ENCODE results near the gene DNASE1.

DNA sequence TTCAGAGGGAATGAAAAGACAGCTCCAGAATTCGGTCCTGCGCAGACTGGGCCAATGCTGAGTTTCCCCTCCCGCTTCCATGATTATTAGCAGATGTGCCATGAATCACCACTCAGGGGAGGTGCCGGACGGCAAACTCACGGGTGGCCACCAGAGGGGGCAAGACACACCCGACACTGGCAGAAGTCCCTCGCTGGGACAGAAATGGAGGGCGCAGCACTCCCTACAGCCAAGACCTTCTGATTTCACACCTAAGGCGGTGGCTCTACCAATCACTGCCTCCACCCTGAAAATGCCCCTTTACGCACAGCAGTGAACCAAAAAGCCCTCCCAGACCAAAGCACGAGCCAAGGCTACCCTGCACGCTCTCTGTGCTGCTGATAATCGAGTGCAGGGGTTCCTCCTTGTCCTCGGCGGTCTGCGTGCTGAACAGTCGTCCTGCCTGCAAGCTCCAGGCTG is 36.0 kb downstream of the DNASE1 start:
- TF ChIP-seq, protein P1, sequence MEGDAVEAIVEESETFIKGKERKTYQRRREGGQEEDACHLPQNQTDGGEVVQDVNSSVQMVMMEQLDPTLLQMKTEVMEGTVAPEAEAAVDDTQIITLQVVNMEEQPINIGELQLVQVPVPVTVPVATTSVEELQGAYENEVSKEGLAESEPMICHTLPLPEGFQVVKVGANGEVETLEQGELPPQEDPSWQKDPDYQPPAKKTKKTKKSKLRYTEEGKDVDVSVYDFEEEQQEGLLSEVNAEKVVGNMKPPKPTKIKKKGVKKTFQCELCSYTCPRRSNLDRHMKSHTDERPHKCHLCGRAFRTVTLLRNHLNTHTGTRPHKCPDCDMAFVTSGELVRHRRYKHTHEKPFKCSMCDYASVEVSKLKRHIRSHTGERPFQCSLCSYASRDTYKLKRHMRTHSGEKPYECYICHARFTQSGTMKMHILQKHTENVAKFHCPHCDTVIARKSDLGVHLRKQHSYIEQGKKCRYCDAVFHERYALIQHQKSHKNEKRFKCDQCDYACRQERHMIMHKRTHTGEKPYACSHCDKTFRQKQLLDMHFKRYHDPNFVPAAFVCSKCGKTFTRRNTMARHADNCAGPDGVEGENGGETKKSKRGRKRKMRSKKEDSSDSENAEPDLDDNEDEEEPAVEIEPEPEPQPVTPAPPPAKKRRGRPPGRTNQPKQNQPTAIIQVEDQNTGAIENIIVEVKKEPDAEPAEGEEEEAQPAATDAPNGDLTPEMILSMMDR (IDR thresholded peaks at IDR 0.05; ENCODE audit: poor library complexity, severe bottlenecking) = peak; percentile 86
- TF ChIP-seq EZH2 (IDR thresholded peaks at IDR 0.05; ENCODE audit: borderline replicate concordance, insufficient read depth, low read length, poor library complexity, severe bottlenecking) = no peak
- no peak for TF ChIP-seq POLR2AphosphoS5 (IDR thresholded peaks at IDR 0.05)
- TF ChIP-seq TAF1 (IDR thresholded peaks at IDR 0.05; ENCODE audit: low read depth) = no peak
- TF ChIP-seq SMC3 (conservative IDR thresholded peaks at IDR 0.05; ENCODE audit: poor library complexity) = peak; percentile 89
- TF ChIP-seq, protein P2, sequence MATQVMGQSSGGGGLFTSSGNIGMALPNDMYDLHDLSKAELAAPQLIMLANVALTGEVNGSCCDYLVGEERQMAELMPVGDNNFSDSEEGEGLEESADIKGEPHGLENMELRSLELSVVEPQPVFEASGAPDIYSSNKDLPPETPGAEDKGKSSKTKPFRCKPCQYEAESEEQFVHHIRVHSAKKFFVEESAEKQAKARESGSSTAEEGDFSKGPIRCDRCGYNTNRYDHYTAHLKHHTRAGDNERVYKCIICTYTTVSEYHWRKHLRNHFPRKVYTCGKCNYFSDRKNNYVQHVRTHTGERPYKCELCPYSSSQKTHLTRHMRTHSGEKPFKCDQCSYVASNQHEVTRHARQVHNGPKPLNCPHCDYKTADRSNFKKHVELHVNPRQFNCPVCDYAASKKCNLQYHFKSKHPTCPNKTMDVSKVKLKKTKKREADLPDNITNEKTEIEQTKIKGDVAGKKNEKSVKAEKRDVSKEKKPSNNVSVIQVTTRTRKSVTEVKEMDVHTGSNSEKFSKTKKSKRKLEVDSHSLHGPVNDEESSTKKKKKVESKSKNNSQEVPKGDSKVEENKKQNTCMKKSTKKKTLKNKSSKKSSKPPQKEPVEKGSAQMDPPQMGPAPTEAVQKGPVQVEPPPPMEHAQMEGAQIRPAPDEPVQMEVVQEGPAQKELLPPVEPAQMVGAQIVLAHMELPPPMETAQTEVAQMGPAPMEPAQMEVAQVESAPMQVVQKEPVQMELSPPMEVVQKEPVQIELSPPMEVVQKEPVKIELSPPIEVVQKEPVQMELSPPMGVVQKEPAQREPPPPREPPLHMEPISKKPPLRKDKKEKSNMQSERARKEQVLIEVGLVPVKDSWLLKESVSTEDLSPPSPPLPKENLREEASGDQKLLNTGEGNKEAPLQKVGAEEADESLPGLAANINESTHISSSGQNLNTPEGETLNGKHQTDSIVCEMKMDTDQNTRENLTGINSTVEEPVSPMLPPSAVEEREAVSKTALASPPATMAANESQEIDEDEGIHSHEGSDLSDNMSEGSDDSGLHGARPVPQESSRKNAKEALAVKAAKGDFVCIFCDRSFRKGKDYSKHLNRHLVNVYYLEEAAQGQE (IDR thresholded peaks at IDR 0.05; ENCODE audit: borderline replicate concordance) = no peak
- TF ChIP-seq RAD21 (conservative IDR thresholded peaks at IDR 0.05) = peak; percentile 78
- peak; percentile 30 for TF ChIP-seq MXI1 (conservative IDR thresholded peaks at IDR 0.05; ENCODE audit: poor library complexity, severe bottlenecking)
- no peak for TF ChIP-seq EP300 (conservative IDR thresholded peaks at IDR 0.05; ENCODE audit: poor library complexity, severe bottlenecking)

All from neural cell (in vitro differentiated cells).